Liver (tissue), 9 donors: ENCODE measurements around the gene PLPP3. TPM values are rescaled to one million over a fixed set of nuclear protein-coding genes. Genes with fewer than 3 reads are reported as not detected.

ENCODE experiments used
- DNase-seq: peaks from one replicate; pipeline ENCODE4 v3.0.0-alpha.2; 2017; ENCODE audit warnings: low spot score
- H3K27ac ChIP-seq, 2 donors: one replicate each; pipeline ENCODE4 v1.7.0; 2013; ENCODE audit warnings: inconsistent platforms in 2 of 2, low read length in 2 of 2, control low read depth in 1 of 2, low read depth in 1 of 2, mild to moderate bottlenecking in 1 of 2
- H3K27me3 ChIP-seq, 4 donors: one replicate each; pipeline versions ENCODE4 v1.6.1 to v1.7.0; 2013; ENCODE audit warnings: low read length in 3 of 4, inconsistent platforms in 1 of 4, mild to moderate bottlenecking in 1 of 4, moderate library complexity in 1 of 4; ENCODE audit not compliant: control insufficient read depth in 4 of 4, insufficient read depth in 4 of 4
- H3K36me3 ChIP-seq, 4 donors: one replicate each; pipeline versions ENCODE4 v1.6.1 to v1.7.0; 2013; ENCODE audit warnings: low read length in 3 of 4, mild to moderate bottlenecking in 3 of 4, low read depth in 1 of 4, moderate library complexity in 1 of 4; ENCODE audit not compliant: control insufficient read depth in 4 of 4, insufficient read depth in 3 of 4
- H3K4me1 ChIP-seq, 4 donors: one replicate each; pipeline versions ENCODE4 v1.6.1 to v1.7.0; 2013; ENCODE audit warnings: low read length in 3 of 4, mild to moderate bottlenecking in 3 of 4, moderate library complexity in 1 of 4; ENCODE audit not compliant: control insufficient read depth in 4 of 4, insufficient read depth in 4 of 4
- H3K4me3 ChIP-seq, 3 donors: one replicate each; pipeline versions ENCODE4 v1.6.1 to v1.7.0; 2013; ENCODE audit warnings: low read length in 3 of 3, control low read depth in 1 of 3, low read depth in 1 of 3, mild to moderate bottlenecking in 1 of 3
- H3K9ac ChIP-seq, 2 donors: one replicate each; pipeline ENCODE4 v1.7.0; 2013; ENCODE audit warnings: low read length in 2 of 2, mild to moderate bottlenecking in 2 of 2, moderate library complexity in 2 of 2, control low read depth in 1 of 2, low read depth in 1 of 2
- H3K9me3 ChIP-seq, 4 donors: one replicate each; pipeline versions ENCODE4 v1.6.1 to v1.7.0; 2013; ENCODE audit warnings: low read length in 3 of 4; ENCODE audit not compliant: control insufficient read depth in 4 of 4
- CTCF ChIP-seq: fragments of 150-350 bp; IDR thresholded peaks from 2 replicates; pipeline ENCODE4 v1.5.1; 2017; ENCODE audit warnings: improper control_type of control experiment, low read depth, low read length; ENCODE audit not compliant: missing input control
- EGR1 ChIP-seq, 2 donors: IDR thresholded peaks; 2 replicates each; pipeline ENCODE4 v1.6.1; 2016 to 2018; ENCODE audit warnings: antibody characterized with exemption in 2 of 2, low read depth in 2 of 2
- FOXA2 ChIP-seq: IDR thresholded peaks from 2 replicates; pipeline ENCODE4 v1.6.1; 2016; ENCODE audit warnings: antibody characterized with exemption
- GABPA ChIP-seq, 2 donors: IDR thresholded peaks in 1 of 2; conservative IDR thresholded peaks in 1 of 2; 2 replicates each; pipeline ENCODE4 v1.6.1; 2016; ENCODE audit warnings: antibody characterized with exemption in 2 of 2, mild to moderate bottlenecking in 1 of 2, moderate library complexity in 1 of 2
- HNF4A ChIP-seq, 2 donors: conservative IDR thresholded peaks; 2 replicates each; pipeline ENCODE4 v1.6.1; 2016; ENCODE audit warnings: antibody characterized with exemption in 2 of 2, mild to moderate bottlenecking in 2 of 2
- HNF4G ChIP-seq: IDR thresholded peaks from 2 replicates; pipeline ENCODE4 v1.6.1; 2016; ENCODE audit warnings: antibody characterized with exemption
- JUND ChIP-seq, 2 donors: IDR thresholded peaks; 2 replicates each; pipeline ENCODE4 v1.6.1; 2016; ENCODE audit warnings: antibody characterized with exemption in 2 of 2
- NR2F2 ChIP-seq: IDR thresholded peaks from 2 replicates; pipeline ENCODE4 v1.6.1; 2016; ENCODE audit warnings: antibody characterized with exemption
- RAD21 ChIP-seq, 2 donors: IDR thresholded peaks; 2 replicates each; pipeline ENCODE4 v1.6.1; 2016; ENCODE audit warnings: antibody characterized with exemption in 2 of 2, mild to moderate bottlenecking in 2 of 2
- REST ChIP-seq: IDR thresholded peaks from 2 replicates; pipeline ENCODE4 v1.6.1; 2016; ENCODE audit warnings: antibody characterized with exemption, mild to moderate bottlenecking
- SP1 ChIP-seq: IDR thresholded peaks from 2 replicates; pipeline ENCODE4 v1.6.1; 2018; ENCODE audit warnings: antibody characterized with exemption, mild to moderate bottlenecking
- TAF1 ChIP-seq: conservative IDR thresholded peaks from 2 replicates; pipeline ENCODE4 v1.6.1; 2016; ENCODE audit warnings: antibody characterized with exemption, mild to moderate bottlenecking
- WGBS: extraction: QIAGEN DNeasy Blood & Tissue Kit; methylation state at CpG from one replicate; pipeline ENCODE4 v1.1.7; 2013; 5-methylcytosine and 5-hydroxymethylcytosine counted together
- polyA plus RNA-seq, 2 donors: library from polyadenylated mRNA; stranded (reverse) in 1 of 2; unstranded in 1 of 2; fragments of 200-250 nt in 1 of 2; fragments of >200 nt in 1 of 2; fragmentation: Nextera tagmentation in 1 of 2; extraction: Ambion mirVana in 1 of 2; gene quantifications; one replicate each; pipeline versions ENCODE4 v1.2.1 to v1.2.3, GENCODE V29; 2013 to 2015
- total RNA-seq, 2 donors: library from RNA; depleted of rRNA; stranded (reverse); fragments of >200 nt; gene quantifications; one replicate each; pipeline ENCODE4 v1.2.3, GENCODE V29; 2014
- TF ChIP-seq, protein P1 (sequence below): IDR thresholded peaks from 2 replicates; pipeline ENCODE4 v1.6.1; 2016; ENCODE audit warnings: antibody characterized with exemption
- donor health status: healthy.
- donor health status: healthy.
- donor health status: healthy.
- donor health status: healthy.
- donor health status: healthy.

Gene PLPP3
- total and polyA plus RNA-seq, 4 donors, result 46.1 to 91.2 (median 67.6) TPM

- no peak for DNase-seq
- whole genome bisulfite sequencing, result 9% methylated on average over 12 of the region's 12 CpGs
Observed at GRCh38 chr1:56577406-56578137, 1.8 kb downstream of the PLPP3 start.

More at GRCh38 chr1:56577406-56578137, 1.8 kb downstream of the PLPP3 start:
- Histone ChIP-seq H3K27me3 (no peaks in the 10 kb centered on the region), H3K9ac (peak overlapping the region; percentile 94 to 99), H3K27ac (peak overlapping the region; percentile 99), H3K36me3 (no peaks in the 10 kb centered on the region), H3K4me3 (peak overlapping the region; percentile 90 to 97 (median 95)), H3K4me1 (peaks cover 0 to 33% (median 19%) of the 10 kb centered on the region in 4 donors), H3K9me3 (no peaks in the 10 kb centered on the region)
- no peak for TF ChIP-seq FOXA2
- TF ChIP-seq JUND (IDR thresholded peaks at IDR 0.05), result no peak
- no peak for TF ChIP-seq SP1
- TF ChIP-seq, protein P1, sequence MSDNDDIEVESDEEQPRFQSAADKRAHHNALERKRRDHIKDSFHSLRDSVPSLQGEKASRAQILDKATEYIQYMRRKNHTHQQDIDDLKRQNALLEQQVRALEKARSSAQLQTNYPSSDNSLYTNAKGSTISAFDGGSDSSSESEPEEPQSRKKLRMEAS, result no peak
- TF ChIP-seq TAF1, result no peak
- TF ChIP-seq GABPA (IDR thresholded peaks at IDR 0.05 in 1 of 2, conservative IDR thresholded peaks at IDR 0.05 in 1 of 2), result no peak
- no peak for TF ChIP-seq HNF4A (conservative IDR thresholded peaks at IDR 0.05)
- TF ChIP-seq NR2F2, result no peak
- no peak for TF ChIP-seq CTCF
- no peak for TF ChIP-seq REST
- TF ChIP-seq HNF4G, result no peak
- TF ChIP-seq EGR1 (IDR thresholded peaks at IDR 0.05; ENCODE audit: low read depth in 2 of 2), result no peak
- no peak for TF ChIP-seq RAD21 (IDR thresholded peaks at IDR 0.05)
